Vagina (tissue), 2 donors: ENCODE data around the gene ZGPAT.

Source experiments
- POLR2A ChIP-seq, 2 donors: fragments of 450-650 bp; IDR thresholded peaks; one replicate each; pipeline ENCODE4 v1.6.1; 2017; ENCODE audit warnings: antibody characterized with exemption in 2 of 2, mild to moderate bottlenecking in 2 of 2, moderate library complexity in 2 of 2
- POLR2AphosphoS5 ChIP-seq, 2 donors: sonication (generic); formaldehyde crosslinking; IDR thresholded peaks; one replicate each; pipeline ENCODE4 v1.9.0; 2017; ENCODE audit warnings: antibody characterized with exemption in 2 of 2, mild to moderate bottlenecking in 2 of 2, low read depth in 1 of 2; ENCODE audit not compliant: insufficient read depth in 1 of 2
- TF ChIP-seq, protein P1 (sequence below), 3 experiments: fragments of 450-650 bp in 2 of 3; fragments of 200-600 bp in 1 of 3; sonication (generic) in 1 of 3; IDR thresholded peaks; one replicate each; pipeline ENCODE4 v1.5.1; 2017 to 2019; ENCODE audit warnings: antibody characterized with exemption in 3 of 3, mild to moderate bottlenecking in 2 of 3, moderate library complexity in 2 of 3

DNA sequence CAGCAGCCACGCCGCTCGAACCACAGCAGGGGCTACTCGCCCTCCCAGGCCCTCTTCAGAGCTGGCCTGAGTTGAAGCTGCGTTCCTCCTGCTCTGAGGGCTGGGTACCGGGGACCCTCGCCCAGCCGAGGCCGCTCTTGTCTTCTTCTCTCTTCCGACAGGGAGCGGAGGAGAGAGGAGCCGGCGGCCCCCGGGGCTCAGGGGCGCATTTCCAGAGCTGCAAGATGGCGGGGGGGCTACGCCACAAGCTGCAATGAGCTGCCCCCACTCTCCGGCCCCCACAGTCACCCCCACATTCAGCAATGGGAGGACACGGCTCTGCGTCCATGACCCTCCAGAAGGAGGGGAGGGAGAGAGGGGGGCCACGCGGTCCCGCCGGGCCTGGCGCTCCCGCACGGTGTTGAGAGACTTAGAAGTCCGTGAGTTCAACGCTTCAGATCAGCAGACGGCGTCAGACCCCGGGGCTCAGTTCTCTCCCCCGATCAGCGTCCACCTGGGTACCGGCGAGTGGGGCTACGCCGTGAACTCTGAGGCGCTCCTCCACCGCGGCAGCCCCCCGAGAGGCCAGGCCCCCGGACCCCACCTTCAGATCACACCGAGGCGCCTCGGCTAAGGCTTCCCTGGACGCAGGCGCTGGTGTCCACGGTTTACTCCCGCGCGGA lies 63.3 kb downstream of the ZGPAT start:
- TF ChIP-seq, protein P1, sequence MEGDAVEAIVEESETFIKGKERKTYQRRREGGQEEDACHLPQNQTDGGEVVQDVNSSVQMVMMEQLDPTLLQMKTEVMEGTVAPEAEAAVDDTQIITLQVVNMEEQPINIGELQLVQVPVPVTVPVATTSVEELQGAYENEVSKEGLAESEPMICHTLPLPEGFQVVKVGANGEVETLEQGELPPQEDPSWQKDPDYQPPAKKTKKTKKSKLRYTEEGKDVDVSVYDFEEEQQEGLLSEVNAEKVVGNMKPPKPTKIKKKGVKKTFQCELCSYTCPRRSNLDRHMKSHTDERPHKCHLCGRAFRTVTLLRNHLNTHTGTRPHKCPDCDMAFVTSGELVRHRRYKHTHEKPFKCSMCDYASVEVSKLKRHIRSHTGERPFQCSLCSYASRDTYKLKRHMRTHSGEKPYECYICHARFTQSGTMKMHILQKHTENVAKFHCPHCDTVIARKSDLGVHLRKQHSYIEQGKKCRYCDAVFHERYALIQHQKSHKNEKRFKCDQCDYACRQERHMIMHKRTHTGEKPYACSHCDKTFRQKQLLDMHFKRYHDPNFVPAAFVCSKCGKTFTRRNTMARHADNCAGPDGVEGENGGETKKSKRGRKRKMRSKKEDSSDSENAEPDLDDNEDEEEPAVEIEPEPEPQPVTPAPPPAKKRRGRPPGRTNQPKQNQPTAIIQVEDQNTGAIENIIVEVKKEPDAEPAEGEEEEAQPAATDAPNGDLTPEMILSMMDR (IDR thresholded peaks at IDR 0.05), result no peak
- TF ChIP-seq POLR2A (IDR thresholded peaks at IDR 0.05), result no peak
- no peak for TF ChIP-seq POLR2AphosphoS5 (IDR thresholded peaks at IDR 0.05; ENCODE audit: insufficient read depth in 1 of 2, low read depth in 1 of 2)
